Neural progenitor cell (in vitro differentiated cells): ENCODE data around the gene PRODH2.

Source experiments
- CTCF ChIP-seq: fragments of 200-600 bp; sonication (generic); IDR thresholded peaks from 2 replicates; pipeline ENCODE4 v1.5.1; 2017; ENCODE audit warnings: antibody characterized with exemption, mild to moderate bottlenecking
- EZH2 ChIP-seq: fragments of 200-600 bp; sonication (generic); IDR thresholded peaks from 2 replicates; pipeline ENCODE4 v1.6.1; 2017; ENCODE audit warnings: antibody characterized with exemption, mild to moderate bottlenecking, moderate library complexity
- EZH2phosphoT487 ChIP-seq: fragments of 200-600 bp; sonication (generic); IDR thresholded peaks from 2 replicates; pipeline ENCODE4 v1.6.1; 2017; ENCODE audit warnings: antibody characterized with exemption

- TF ChIP-seq CTCF (no peak), EZH2 (peak; percentile 78), EZH2phosphoT487 (peak; percentile 71)
Observed at GRCh38 chr19:35846038-35846668, 33.5 kb upstream of the PRODH2 start.
